Endothelial cell of umbilical vein (primary cell): ENCODE data around the gene IVD.

Experiments
- CTCF ChIP-seq, 2 donors: IDR thresholded peaks; 1 replicate in 1 of 2; 2 replicates in 1 of 2; pipeline ENCODE4 v1.5.1; 2011; ENCODE audit warnings: low read length in 2 of 2, mild to moderate bottlenecking in 2 of 2, moderate library complexity in 2 of 2, control low read depth in 1 of 2, inconsistent platforms in 1 of 2, low read depth in 1 of 2; ENCODE audit not compliant: insufficient read depth in 1 of 2; ENCODE audit errors: extremely low read depth in 1 of 2
- EZH2 ChIP-seq: IDR thresholded peaks from 2 replicates; pipeline ENCODE4 v1.6.1; 2012; ENCODE audit warnings: borderline replicate concordance, low read depth, mild to moderate bottlenecking, moderate library complexity, low read length, inconsistent platforms; ENCODE audit not compliant: severe bottlenecking
- MAX ChIP-seq: IDR thresholded peaks from 2 replicates; pipeline ENCODE4 v1.6.1; 2011; ENCODE audit not compliant: insufficient read depth, insufficient read length
- POLR2A ChIP-seq: IDR thresholded peaks from 2 replicates; pipeline ENCODE4 v1.6.1; 2012; ENCODE audit warnings: low read depth, mild to moderate bottlenecking, control low read depth, low read length
- POLR2AphosphoS5 ChIP-seq: IDR thresholded peaks from 2 replicates; pipeline ENCODE4 v1.6.1; 2012; ENCODE audit warnings: low read depth, mild to moderate bottlenecking, control low read depth, low read length, moderate library complexity; ENCODE audit not compliant: insufficient read depth

GRCh38 chr15:40448354-40448753, 42.8 kb downstream of the IVD start:
- TF ChIP-seq CTCF (IDR thresholded peaks at IDR 0.05; ENCODE audit: extremely low read depth in 1 of 2, insufficient read depth in 1 of 2, low read depth in 1 of 2, low read length in 2 of 2) (no peak), EZH2 (no peak), POLR2AphosphoS5 (no peak), POLR2A (no peak), MAX (no peak)
